ENCODE data around the gene SSX2IP. TPM values are rescaled to one million over a fixed set of nuclear protein-coding genes. Genes with fewer than 3 reads are reported as not detected.

Gene SSX2IP
- 18.1 and 25.3 TPM in 2 replicates for total RNA-seq

GRCh38 chr1:84690397-84691121, at the start of gene SSX2IP:
Gene SSX2IP, minus strand, starts transcription at chr1:84690461. Its CDS starts 19,242 bp downstream, at chr1:84671219.

Other genes with a start within 250 kb of the SSX2IP start
- 26.2 and 29.1 TPM in 2 replicates for gene RPF1, start 211.2 kb downstream of the SSX2IP start, total RNA-seq
- 0.46 and 0.71 TPM in 2 replicates for gene SPATA1, start 184.1 kb downstream of the SSX2IP start, total RNA-seq
- gene GNG5, start 183.9 kb downstream of the SSX2IP start, total RNA-seq: 8.5 and 10.9 TPM in 2 replicates
- 6.3 and 11.4 TPM in 2 replicates for gene CTBS, start 116.0 kb downstream of the SSX2IP start, total RNA-seq
- gene LPAR3, start 202.7 kb upstream of the SSX2IP start, total RNA-seq: 2.6 and 66.0 TPM in 2 replicates